Peyer's patch (tissue), 4 donors: ENCODE results near the gene EYA2.

Experiments used
- POLR2A ChIP-seq, 2 donors: fragments of 450-650 bp; IDR thresholded peaks; one replicate each; pipeline ENCODE4 v1.5.1; 2017; ENCODE audit warnings: antibody characterized with exemption in 2 of 2, mild to moderate bottlenecking in 2 of 2, moderate library complexity in 2 of 2
- TF ChIP-seq, protein P1 (sequence below), 6 experiments: fragments of 450-650 bp in 4 of 6; fragments of 200-600 bp in 2 of 6; sonication (generic) in 1 of 6; IDR thresholded peaks; one replicate each; pipeline ENCODE4 v1.5.1; 2017 to 2019; ENCODE audit warnings: antibody characterized with exemption in 6 of 6, mild to moderate bottlenecking in 3 of 6, moderate library complexity in 1 of 6

- TF ChIP-seq POLR2A (IDR thresholded peaks at IDR 0.05), result no peak
- TF ChIP-seq, protein P1, sequence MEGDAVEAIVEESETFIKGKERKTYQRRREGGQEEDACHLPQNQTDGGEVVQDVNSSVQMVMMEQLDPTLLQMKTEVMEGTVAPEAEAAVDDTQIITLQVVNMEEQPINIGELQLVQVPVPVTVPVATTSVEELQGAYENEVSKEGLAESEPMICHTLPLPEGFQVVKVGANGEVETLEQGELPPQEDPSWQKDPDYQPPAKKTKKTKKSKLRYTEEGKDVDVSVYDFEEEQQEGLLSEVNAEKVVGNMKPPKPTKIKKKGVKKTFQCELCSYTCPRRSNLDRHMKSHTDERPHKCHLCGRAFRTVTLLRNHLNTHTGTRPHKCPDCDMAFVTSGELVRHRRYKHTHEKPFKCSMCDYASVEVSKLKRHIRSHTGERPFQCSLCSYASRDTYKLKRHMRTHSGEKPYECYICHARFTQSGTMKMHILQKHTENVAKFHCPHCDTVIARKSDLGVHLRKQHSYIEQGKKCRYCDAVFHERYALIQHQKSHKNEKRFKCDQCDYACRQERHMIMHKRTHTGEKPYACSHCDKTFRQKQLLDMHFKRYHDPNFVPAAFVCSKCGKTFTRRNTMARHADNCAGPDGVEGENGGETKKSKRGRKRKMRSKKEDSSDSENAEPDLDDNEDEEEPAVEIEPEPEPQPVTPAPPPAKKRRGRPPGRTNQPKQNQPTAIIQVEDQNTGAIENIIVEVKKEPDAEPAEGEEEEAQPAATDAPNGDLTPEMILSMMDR (IDR thresholded peaks at IDR 0.05), result no peak
Measured at GRCh38 chr20:47048054-47048453, 153.4 kb downstream of the EYA2 start.
